HCT116 (cell line): ENCODE results near the gene CD3D.

Experiments
- TCF7L2 ChIP-seq: IDR thresholded peaks from 2 replicates; pipeline ENCODE4 v1.7.0; 2011; ENCODE audit warnings: borderline replicate concordance, inconsistent platforms; ENCODE audit not compliant: insufficient read depth, insufficient read length; ENCODE audit errors: extremely low read depth
- ZFX ChIP-seq: fragments of 450-650 bp; IDR thresholded peaks from 2 replicates; pipeline ENCODE4 v1.6.1; 2017

DNA sequence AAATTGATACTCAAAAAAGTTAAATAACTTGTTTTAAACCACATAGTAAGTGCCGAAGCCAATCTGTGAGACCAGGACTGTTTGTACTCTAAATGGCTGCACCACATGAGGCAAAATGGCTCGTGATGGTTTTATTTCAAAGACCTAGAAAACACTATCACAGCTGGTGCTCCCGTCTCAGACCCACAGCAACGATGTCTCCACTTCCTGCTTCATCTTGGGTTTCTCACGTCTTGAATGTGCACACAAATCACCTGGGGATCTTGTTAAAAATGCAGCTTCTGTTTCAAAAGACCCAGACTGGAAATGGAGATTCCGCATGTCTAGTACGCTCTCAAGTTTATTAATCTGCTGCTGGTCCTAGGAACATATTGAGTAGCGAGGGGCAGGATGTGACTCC is 36.8 kb downstream of the CD3D start:
- TF ChIP-seq ZFX (no peak), TCF7L2 (no peak)
